GM12801 (cell line): ENCODE data around the gene SYNDIG1.

Source experiments
- CTCF ChIP-seq: IDR thresholded peaks from one replicate; pipeline ENCODE4 v1.5.1; 2011; ENCODE audit warnings: control low read depth; ENCODE audit not compliant: insufficient read length; ENCODE audit errors: extremely low read depth

SYNDIG1 gene

GRCh38 chr20:24573557-24573956 is 104.1 kb downstream of the SYNDIG1 start:
- TF ChIP-seq CTCF = no peak

GRCh38 chr20:24574307-24574706 is 104.9 kb downstream of the SYNDIG1 start:
- no peak for TF ChIP-seq CTCF

GRCh38 chr20:24574797-24575196 is 105.4 kb downstream of the SYNDIG1 start:
- no peak for TF ChIP-seq CTCF

- TF ChIP-seq CTCF = no peak
These were observed 106.4 kb downstream of the SYNDIG1 start for GRCh38 chr20:24575811-24576210.

GRCh38 chr20:24576447-24576846 is 107.0 kb downstream of the SYNDIG1 start:
- no peak for TF ChIP-seq CTCF

- no peak for TF ChIP-seq CTCF
These were observed 108.0 kb downstream of the SYNDIG1 start for GRCh38 chr20:24577271-24577909.

- no peak for TF ChIP-seq CTCF
These were observed 109.4 kb downstream of the SYNDIG1 start for GRCh38 chr20:24578567-24579415.
